GM18526 (cell line): ENCODE data around the gene MATR3.

Experiments
- POLR2A ChIP-seq: IDR thresholded peaks from 3 replicates; pipeline ENCODE4 v1.6.1; 2011; ENCODE audit not compliant: insufficient read length; ENCODE audit errors: extremely low read depth

Gene MATR3

GRCh38 chr5:139268364-139269202 lies 25.0 kb upstream of the MATR3 start:
- no peak for TF ChIP-seq POLR2A

GRCh38 chr5:139271201-139272027 lies 22.1 kb upstream of the MATR3 start:
- TF ChIP-seq POLR2A = no peak

GRCh38 chr5:139272471-139273321 lies 20.8 kb upstream of the MATR3 start:
- TF ChIP-seq POLR2A = no peak

- no peak for TF ChIP-seq POLR2A
These were observed 20.3 kb upstream of the MATR3 start for GRCh38 chr5:139273322-139273571.

GRCh38 chr5:139273572-139274289 lies 19.8 kb upstream of the MATR3 start:
- TF ChIP-seq POLR2A = peak; percentile 94

GRCh38 chr5:139275536-139275935 lies 18.0 kb upstream of the MATR3 start:
- TF ChIP-seq POLR2A = no peak

- TF ChIP-seq POLR2A = no peak
These were observed 17.6 kb upstream of the MATR3 start for GRCh38 chr5:139275956-139276355.

GRCh38 chr5:139276426-139276825 lies 17.1 kb upstream of the MATR3 start:
- TF ChIP-seq POLR2A = no peak

- no peak for TF ChIP-seq POLR2A
These were observed 16.4 kb upstream of the MATR3 start for GRCh38 chr5:139277171-139277570.

GRCh38 chr5:139278540-139279274 lies 14.8 kb upstream of the MATR3 start:
- no peak for TF ChIP-seq POLR2A

- TF ChIP-seq POLR2A = no peak
These were observed 11.4 kb upstream of the MATR3 start for GRCh38 chr5:139282197-139282557.

- TF ChIP-seq POLR2A = no peak
These were observed 10.0 kb upstream of the MATR3 start for GRCh38 chr5:139283252-139284166.

GRCh38 chr5:139284295-139284694 lies 9.2 kb upstream of the MATR3 start:
- no peak for TF ChIP-seq POLR2A
